HG03460 (cell line): ENCODE measurements around the gene CRB3.
"Not testable (repeated sequence)": the region's sequence is repeated elsewhere in the genome, so short reads cannot be mapped to it uniquely, and the experiment has no call there.

Source experiments
- ATAC-seq: cut with Tn5 transposase; IDR thresholded peaks from one replicate; pipeline ENCODE4 v1.9.1; 2021; ENCODE audit not compliant: unreplicated experiment

The CRB3 gene, protein sequence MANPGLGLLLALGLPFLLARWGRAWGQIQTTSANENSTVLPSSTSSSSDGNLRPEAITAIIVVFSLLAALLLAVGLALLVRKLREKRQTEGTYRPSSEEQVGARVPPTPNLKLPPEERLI

DNA sequence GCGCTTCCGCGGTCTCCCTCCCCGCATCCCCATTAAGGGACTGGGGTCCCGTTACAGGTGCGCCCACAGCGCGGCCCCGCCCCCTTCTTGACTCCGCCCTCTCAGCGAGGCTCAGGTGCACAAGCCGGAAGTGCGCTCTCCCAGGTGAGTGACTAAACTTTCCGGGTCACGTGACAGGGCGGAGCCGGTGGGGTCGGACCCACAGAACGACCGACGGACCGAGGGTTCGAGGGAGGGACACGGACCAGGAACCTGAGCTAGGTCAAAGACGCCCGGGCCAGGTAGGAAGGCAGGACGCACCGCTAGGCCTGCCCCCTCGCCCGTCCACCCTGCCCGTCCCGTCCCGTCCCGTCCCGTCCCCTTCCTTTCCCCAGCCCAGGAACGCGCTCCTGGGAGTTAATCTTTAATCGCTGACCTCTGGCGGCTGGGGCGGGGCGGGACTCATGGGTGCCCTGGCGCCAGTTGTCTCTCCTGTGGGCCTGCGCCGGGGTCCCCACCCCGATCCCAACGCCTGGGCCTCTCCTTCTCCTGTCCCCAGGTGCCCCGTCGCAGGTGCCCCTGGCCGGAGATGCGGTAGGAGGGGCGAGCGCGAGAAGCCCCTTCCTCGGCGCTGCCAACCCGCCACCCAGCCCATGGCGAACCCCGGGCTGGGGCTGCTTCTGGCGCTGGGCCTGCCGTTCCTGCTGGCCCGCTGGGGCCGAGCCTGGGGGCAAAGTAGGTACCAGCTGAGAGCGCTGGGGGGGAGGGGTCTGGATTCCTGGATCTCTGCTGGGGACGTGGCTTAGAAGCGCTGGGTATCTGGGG is at the start of gene CRB3:
CRB3 (plus strand) TSS at position 202 of the 804 bp plus-strand sequence; CDS start at position 633, 431 bp downstream.
- ATAC-seq = no peak

DNA sequence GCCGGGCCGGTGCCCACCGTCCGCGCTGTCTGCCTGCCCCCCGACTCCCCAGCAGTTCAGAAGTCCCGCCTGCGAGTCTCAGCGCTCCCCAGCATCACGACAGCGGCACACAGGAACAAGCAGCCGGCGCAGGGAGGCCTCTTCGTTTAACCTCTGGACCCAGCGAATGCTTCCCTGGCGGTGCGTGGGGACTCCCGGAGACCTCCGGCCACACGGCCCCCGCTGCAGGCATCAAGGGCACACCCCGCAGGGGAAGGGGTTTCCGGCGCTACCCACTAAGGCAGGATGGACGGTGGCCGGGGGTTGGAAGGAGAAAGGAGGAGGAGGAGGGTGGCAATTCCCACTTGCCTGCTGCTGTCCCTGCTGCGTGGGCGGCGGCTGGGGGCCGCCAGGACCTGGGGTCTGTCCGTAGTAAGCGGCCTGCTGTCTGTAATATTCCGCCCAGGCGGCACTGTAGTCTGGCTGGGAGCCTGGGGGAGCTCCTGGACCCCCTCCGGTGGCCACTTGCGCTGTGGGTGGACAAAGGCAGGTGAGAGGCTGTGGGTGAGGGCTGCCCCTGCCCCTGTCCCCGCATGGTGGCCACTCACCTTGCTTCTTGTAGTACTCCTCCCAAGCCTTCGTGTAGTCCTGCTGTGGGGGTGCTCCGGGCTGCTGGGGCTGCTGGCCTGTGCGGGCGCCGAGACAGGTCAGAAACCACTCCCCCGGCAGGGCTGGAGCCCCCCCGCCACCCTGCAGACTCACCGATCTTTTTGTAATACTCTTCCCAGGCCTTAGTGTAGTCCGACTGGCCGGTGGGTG is 49.1 kb upstream of the CRB3 start:
- no peak for ATAC-seq

- no peak for ATAC-seq
Measured at GRCh38 chr19:6415591-6416190, 48.4 kb upstream of the CRB3 start.

DNA sequence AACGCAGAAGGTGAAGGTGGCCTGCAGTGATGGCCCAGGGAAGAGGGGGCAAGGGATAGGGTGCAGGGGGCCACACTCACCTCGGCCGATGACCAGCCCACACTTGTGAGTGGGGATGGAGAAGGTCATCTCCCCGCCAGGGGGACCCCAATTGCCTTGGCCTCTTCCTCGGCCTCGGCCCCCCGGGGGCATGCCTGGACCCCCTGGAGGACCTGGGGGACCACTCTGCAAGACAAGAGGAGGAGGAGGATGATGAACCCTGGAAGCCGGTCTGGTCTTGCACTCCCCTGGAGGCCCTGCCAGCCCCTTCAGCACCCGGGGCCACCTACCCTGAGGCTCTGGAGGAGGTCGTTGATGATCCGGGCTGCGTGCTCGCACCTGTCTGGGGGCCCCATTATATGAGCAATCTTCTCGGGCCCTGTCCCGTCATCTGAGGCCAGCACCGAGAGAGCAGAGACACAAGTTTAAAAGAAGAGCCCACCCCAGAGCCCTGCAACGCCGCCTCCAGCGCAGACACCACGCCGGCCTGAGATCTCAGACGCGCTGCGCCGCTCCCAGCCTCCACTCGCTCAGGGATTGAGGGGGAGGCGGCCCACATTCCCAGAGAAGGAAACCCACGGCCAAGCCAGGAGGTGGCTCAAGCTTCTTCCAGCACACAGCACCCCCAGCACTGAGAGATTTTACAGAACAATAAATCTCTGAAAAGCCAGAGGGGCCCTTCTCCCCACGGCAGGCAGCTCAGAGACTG is 47.2 kb upstream of the CRB3 start:
- ATAC-seq = no peak

DNA sequence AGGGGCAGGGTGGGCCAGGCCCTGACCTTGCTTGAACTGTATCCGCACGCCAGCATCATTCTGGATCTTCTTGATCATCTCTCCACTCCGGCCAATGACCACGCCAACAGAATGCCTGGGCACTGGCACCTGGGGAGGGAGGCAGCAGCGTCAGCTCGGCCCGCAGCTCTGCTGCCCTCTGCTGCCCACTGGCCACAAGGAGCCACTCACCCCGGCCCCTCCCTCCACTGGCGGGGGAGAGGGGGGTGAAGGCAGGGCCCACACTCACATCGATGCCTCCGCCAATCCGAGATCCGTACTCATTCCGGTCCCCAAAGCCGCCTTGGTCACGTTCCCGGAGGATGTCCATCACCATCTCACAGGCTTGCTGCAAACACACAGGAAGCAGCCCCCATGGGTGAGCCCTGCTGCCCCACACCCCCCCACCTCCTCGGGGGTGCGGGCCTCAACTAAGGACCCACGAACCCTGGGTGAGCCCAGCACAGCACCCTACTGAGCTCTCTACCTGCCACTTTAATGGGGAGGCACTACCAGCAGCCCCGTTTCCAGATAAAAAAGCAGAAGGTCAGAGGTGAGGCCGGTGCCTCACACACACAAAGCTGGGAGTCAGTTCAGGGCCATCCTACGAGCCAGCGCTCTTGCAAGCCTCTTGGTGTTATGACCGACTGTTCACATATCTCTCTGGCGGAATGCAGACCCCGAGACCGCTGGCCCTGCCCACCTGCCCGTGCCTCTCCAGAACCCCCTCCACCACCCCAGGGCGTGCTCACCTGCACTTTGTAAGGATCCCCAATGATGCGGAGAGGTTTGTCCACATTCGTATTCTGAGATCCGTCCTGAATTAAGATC is 46.1 kb upstream of the CRB3 start:
- no peak for ATAC-seq

GRCh38 chr19:6418562-6418932 is 45.5 kb upstream of the CRB3 start:
- ATAC-seq = no peak

GRCh38 chr19:6421075-6422014 is 42.7 kb upstream of the CRB3 start:
- no peak for ATAC-seq

DNA sequence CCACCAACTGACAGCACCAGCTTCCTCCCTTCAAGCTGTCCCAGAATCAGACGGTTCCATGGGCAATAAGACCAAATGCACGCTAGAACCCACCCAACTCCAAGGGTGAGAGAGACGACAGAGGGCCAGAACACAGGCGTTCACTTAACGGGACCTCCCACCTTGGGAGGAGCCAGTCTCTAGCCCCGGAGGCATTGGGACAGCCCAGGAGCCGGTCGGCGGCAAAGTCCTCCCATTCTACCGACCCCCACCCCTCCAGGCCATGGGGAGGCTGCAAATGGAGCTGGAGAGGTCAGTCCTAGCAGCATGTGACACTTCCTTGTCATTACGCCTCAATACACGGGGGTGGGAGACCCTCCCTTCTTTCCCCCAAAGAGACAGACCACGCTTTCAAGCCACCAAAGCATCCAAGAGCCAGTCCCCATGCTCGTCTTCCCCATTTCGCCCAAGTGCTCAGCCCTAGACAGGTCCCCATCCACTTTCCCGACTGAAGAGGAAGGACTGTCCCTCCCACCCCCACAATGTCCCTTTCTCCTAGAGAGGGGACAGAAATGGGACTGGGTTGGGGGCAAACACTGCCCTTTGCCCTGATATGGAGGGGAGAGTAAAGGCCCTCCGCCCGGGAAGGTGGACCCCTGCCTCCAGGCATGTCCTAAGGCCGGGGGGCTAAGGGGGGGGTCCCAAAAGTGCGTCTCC is 40.4 kb upstream of the CRB3 start:
- ATAC-seq = no peak

DNA sequence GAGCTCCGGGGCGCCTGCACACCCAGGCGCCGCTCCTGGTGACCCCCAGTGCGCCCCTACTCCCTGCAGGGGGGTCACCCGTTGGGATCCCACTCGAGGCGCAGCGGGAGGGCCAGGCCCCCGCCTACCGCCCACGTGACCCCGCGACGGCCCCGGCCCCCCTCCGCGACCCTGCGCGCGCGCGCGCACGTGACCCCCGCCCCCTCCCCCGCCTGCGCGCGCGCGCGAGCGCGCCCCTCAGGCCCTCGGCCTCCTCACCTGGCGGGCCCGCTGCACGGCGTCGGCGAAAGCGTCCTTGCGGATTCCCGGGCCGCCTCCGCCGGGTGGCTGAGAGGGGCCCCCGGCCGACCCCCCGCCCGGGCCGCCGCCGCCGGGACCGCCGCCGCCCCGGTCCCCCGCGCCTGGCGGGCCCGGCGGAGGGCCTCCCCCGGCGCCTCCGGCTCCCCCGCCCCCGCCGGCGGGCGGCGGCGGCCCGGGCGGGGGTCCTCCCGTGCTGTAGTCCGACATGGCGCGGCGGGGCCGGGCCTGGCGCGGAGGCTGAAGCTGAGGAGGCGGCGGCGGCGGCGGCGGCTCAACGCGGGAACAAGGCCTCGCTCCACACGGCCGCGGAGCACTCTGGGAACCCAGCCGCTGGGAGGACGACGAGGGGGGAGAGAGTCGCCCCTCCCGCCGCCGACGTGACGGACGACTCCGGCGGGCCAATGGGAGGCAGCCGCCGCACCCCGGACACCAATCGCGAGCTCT is 39.7 kb upstream of the CRB3 start, which contains the start of gene KHSRP:
KHSRP (minus strand) TSS at position 617 of the 744 bp plus-strand sequence; CDS start at position 507, 110 bp downstream.
- ATAC-seq = no peak

- peak; percentile 86 for ATAC-seq
Measured at GRCh38 chr19:6424939-6425731, 38.9 kb upstream of the CRB3 start.

DNA sequence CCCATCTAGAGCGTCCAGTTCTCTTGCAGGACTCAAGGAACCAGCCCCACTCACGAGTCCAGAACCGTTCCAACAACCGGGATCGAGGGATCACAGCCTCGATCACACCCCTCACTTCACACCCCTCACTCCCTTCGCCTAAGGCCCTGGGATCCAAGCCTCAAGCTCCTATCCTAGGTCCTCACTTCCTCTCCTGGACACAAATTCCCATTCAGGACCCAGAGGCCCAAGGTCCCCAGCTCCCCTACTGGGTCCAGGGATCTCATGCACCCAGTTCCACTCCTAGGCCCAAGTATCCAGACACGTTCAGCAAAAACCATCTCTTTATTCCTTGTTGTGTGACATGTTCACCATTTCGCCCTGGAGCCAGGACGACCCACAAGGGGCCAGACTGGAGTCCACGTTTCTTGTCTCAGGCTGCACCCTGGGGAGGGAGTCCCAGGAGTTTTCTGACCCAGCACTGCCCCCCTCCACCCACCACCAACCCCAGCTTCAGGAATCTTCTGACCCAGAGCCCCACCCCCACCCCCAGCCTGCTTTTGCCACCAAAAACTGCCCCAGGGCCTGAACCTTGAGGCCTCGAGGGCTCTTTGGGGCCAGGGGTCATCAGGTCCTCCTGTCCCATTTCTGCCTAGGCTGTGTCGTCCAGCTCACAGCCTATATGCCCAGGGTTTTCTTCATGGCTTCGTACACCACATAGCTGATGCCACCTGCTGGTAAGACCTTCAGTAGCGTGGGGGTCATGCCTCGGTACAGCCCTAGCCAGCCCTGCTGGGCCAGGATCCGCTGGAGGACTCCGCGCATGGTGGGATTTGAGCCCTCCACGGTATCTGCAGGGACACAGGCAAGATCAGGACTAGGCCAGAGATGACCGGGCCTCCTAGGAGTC is 38.1 kb upstream of the CRB3 start:
- no peak for ATAC-seq

DNA sequence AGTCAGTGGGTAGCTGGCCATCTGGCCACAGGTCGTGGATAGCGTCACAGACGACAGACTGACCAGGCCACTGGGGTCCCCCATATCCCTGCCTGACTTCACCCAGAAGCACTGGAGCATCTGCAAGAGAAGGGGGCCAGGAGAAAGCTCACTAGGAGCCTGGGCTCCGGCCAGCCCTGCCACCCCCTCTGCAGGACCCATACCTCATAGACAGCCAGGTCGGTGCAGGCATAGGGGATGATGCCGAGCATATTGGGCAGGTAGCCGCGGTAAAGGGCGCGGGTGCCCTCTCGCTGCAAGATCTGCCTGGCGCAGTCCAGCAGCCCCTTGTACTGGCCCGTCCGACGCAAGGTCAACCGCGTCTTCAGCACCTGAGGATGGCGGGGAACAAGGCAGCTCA is 36.9 kb upstream of the CRB3 start:
- no peak for ATAC-seq

DNA sequence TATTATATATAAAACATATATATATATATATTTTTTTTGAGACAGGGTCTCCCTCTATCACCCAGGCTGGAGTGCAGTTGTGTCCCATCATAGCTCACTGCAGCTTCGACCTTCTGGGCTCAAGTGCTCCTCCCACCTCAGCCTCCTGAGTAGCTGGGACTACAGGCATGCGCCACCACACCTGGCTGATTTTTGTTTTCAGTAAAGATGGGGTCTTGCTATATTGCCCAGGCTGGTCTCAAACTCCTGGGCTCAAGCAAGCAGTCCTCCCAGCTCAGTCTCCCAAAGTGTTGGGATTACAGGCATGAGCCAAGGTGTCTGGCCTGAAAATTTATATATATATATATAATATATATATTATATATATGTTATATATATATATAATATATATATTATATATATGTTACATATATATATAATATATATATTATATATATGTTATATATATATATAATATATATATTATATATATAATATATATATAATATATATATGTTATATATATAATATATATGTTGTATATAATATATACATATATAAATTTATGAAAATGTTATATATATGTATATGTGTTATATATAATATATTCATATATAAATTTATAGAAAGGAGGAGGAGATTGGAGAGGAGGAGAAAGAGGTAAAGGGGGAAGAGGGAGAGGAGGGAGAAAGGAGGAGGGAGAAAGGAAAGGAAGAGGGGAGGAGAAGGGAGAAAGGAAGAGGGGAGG is 35.2 kb upstream of the CRB3 start:
- not testable (repeated sequence) for ATAC-seq

- ATAC-seq = no peak
Measured at GRCh38 chr19:6429419-6430221, 34.5 kb upstream of the CRB3 start.
